Breast epithelium (tissue), 3 donors: Measurements from ENCODE around the gene SFXN1.

Source experiments
- CTCF ChIP-seq, 3 donors: fragments of 450-650 bp; IDR thresholded peaks; one replicate each; pipeline ENCODE4 v1.5.1; 2016 to 2017; ENCODE audit warnings: antibody characterized with exemption in 3 of 3, mild to moderate bottlenecking in 3 of 3, moderate library complexity in 3 of 3
- POLR2A ChIP-seq: fragments of 450-650 bp; IDR thresholded peaks from one replicate; pipeline ENCODE4 v1.6.1; 2016; ENCODE audit warnings: antibody characterized with exemption, mild to moderate bottlenecking, moderate library complexity

- TF ChIP-seq POLR2A (no peak), CTCF (IDR thresholded peaks at IDR 0.05) (no peak)
Measured at GRCh38 chr5:175447571-175447970, 30.8 kb upstream of the SFXN1 start.
